Right ventricle myocardium inferior (tissue), 1 donor: ENCODE data around the gene NDOR1. TPM values are rescaled to one million over a fixed set of nuclear protein-coding genes. Genes with fewer than 3 reads are reported as not detected.

Experiments
- ATAC-seq: fragments of 200-7000 bp; cut with Tn5 transposase; one replicate; pipeline ENCODE4 v1.9.1; 2020; ENCODE audit warnings: mild to moderate bottlenecking, moderate library complexity
- DNase-seq: peaks from one replicate; pipeline ENCODE4 v3.0.0; 2021; ENCODE audit errors: missing footprints
- intact Hi-C: fragments of 100-400 bp; cut with DNase I; formaldehyde crosslinking; loops from one replicate; pipeline ENCODE4 v1.11.0; 2022
- total RNA-seq: library from RNA; stranded (reverse); fragmentation: NEBNext Ultra II Directional; extraction: Animal tissue kit (Norgen Biotek cat#: 25700); gene quantifications from one replicate; pipeline ENCODE4 v1.2.1, GENCODE V29; 2021
- donor health status: DM: no; HTN: yes; CAD: no; lungs with severe emphysema.

The NDOR1 gene
- total RNA-seq, 1 donor from 2014 or later, result 5.9 TPM

DNA sequence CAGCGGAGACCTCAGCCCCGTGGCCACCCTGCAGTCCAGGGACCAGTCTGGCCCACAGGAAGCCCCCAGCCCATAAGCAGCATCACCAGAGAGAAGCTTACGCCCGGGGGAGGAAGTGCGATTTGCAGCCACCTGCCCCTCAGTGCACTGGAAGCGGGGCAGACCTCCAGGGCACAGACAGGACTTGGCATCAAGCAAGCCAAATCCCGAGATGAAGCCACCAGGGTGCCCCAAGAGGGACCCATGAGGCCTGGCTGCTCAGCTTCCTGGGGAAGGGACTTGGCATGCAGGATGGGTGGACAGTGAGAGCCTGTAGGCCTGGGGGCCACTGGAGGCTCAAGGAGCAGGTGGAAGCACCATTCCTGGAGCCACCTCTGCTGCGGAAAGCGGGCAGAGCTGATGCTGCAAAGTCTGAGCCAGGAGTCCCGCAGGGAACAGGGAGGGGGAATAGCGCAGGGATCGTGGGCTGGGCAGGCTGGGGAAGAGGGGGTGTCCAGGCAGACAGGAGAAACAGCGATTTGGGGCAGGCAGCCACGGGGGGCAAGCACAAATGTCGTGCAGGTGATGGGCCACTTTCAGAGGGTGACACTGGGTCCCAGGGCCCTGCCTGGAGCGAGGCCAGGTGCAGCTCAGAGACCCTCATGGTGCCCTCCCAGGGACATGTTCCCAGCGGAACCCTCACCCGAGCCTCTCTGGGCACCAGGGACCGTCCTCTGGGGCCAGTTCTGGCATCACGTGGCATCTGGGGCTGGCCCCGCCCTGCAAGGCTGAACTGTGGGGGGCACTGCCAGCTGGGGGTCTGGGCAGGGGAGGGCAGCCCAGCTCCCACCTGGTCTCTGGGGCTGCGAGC, 38.9 kb upstream of the NDOR1 start:
- ATAC-seq (no peak), DNase-seq (no peak)
- intact Hi-C loops, result no loop called here

DNA sequence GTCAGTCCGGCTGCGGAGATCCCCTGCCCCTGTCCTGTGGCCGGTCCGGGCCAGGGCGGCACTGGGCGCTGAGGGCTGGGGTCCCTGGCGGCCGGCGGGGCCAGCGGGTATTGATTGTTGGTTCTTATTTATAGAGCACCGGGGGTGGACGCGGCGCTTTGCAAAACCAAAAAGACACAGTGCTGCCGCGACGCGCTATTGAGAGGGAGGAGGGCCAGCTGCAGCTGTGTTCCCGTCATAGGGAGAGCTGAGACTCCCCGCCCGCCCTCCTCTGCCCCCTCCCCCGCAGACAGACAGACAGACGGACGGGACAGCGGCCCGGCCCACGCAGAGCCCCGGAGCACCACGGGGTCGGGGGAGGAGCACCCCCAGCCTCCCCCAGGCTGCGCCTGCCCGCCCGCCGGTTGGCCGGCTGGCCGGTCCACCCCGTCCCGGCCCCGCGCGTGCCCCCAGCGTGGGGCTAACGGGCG, 38.2 kb upstream of the NDOR1 start:
- no peak for DNase-seq
- no peak for ATAC-seq
- intact Hi-C loops, result no loop called here

DNA sequence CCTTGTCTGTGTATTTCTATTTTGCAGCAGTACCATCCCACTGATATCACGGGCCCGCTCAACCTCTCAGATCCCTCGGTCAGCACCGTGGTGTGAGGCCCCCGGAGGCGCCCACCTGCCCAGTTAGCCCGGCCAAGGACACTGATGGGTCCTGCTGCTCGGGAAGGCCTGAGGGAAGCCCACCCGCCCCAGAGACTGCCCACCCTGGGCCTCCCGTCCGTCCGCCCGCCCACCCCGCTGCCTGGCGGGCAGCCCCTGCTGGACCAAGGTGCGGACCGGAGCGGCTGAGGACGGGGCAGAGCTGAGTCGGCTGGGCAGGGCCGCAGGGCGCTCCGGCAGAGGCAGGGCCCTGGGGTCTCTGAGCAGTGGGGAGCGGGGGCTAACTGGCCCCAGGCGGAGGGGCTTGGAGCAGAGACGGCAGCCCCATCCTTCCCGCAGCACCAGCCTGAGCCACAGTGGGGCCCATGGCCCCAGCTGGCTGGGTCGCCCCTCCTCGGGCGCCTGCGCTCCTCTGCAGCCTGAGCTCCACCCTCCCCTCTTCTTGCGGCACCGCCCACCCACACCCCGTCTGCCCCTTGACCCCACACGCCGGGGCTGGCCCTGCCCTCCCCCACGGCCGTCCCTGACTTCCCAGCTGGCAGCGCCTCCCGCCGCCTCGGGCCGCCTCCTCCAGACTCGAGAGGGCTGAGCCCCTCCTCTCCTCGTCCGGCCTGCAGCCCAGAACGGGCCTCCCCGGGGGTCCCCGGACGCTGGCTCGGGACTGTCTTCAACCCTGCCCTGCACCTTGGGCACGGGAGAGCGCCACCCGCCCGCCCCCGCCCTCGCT, 37.5 kb upstream of the NDOR1 start:
- DNase-seq, result no peak
- ATAC-seq, result no peak
- intact Hi-C loops, result no loop called here

DNA sequence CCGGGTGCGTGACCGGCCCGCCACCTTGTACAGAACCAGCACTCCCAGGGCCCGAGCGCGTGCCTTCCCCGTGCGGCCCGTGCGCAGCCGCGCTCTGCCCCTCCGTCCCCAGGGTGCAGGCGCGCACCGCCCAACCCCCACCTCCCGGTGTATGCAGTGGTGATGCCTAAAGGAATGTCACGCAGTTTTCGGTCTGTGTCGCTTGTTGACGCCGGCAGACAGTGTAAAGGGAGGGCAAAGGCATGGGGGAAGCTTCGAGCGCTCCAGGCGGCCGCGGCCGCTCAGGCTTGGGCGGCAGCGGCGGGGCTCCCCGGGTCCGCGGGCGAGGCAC, 37.0 kb upstream of the NDOR1 start:
- intact Hi-C loops, result no loop called here
- ATAC-seq (no peak), DNase-seq (no peak)

DNA sequence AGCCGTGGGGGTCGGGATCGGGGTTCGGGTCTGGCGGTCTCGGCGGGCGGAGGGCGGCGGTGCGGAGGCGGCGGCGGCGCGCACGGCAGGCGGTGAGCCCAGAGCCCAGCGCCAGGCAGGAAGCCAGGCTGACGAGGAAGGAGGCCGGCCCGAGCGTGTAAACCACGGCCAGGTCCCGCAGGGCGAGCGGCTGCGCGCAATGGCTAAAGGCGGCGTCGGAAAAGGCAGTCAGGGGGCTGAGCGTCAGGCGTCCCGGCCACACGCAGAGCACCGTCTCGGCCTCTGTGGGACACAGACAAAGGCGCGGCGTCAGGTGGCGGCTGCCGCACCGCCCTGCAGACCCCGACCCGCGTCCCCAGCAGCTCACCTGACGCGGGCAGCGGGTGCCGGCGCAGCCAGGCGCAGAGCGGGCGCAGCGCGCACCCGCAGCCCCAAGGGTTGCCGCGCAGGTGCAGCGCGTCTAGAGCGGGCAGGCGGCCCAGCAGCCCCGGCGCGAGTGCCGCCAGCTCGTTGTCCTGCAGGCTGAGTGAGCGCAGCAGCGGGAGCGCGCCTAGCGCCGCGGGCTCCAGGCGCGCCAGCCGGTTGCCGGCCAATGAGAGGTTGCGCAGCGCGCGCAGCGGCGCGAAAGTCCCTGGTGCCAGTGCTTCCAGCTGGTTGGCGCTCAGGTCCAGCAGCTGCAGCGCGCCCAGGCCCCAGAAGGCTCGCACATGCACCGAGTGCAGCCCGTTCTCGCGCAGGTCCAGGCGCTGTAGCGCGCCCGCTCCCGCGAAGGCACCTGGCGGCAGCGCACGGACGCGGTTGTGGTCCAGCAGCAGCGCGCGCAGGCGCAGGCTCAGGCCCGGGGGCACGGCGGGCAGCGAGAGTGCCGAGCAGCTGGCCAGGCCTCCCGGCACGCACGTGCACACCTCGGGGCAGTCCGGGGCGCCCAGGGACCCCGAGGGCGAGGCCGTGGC, 36.3 kb upstream of the NDOR1 start:
- DNase-seq (no peak), ATAC-seq (no peak)
- intact Hi-C loops, result no loop called here

DNA sequence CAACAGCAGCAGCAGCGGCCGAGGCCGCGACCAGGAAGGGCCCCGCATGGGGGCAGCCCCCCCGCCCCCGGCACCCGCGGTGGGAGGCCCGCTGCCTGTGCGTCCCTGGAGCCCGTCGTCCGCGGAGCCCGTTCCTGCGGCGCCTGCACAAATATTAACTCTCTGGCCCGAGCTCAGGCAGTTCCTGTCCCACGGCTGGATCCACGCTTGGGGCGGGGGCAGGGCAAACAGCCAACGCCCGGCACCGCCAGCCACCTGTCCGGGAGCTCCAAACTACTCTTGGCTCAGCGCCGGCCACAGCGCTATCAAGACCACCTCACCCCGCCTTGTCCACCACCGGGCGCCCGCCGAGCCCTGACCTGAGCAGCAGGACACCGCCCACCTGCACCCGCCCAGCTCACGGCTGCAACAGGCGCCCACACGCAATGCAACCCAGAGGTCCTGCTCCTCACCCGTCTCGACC, 35.6 kb upstream of the NDOR1 start, which contains the start of gene LRRC26:
Gene LRRC26, minus strand, starts transcription at position 156 of the 463 bp plus-strand sequence. Its CDS starts 108 bp downstream, at position 48.
- ATAC-seq, result no peak
- intact Hi-C loops, result no loop called here

DNA sequence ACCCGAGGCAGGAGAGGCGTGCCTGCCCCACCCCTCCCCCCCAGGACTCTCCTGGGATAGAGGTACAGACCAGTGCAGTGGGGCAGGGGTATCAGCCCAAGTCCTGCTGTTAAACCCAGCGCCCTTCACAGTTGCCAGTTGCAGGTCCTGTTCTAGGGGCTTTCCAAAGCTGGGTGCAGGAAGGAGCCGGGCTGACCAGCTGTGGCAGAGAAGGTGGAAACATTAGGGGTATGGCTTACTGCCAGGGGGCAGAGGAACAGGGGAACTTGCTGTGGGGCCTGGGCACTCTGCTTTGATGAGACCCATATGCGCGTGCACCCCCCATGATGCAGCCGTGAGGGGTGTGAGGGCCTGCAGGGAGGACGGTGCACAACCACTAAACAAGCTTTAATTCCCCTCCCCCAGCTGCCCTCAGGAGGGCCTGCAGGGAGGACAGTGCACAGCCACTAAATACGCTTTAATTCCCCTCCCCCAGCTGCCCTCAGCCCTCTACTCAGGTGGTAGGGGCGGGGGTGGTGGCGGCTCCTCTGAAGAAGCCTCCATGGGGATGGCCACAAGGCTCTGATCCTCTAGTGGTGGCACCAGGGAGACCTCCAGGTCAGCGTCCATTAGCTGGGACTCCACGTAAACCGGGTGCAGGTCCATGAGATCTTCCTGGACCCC, 34.9 kb upstream of the NDOR1 start:
- intact Hi-C loops, result no loop called here

More for the DNA sequence above, 35.6 kb upstream of the NDOR1 start, which contains the start of gene LRRC26:
- DNase-seq, result no peak

DNA sequence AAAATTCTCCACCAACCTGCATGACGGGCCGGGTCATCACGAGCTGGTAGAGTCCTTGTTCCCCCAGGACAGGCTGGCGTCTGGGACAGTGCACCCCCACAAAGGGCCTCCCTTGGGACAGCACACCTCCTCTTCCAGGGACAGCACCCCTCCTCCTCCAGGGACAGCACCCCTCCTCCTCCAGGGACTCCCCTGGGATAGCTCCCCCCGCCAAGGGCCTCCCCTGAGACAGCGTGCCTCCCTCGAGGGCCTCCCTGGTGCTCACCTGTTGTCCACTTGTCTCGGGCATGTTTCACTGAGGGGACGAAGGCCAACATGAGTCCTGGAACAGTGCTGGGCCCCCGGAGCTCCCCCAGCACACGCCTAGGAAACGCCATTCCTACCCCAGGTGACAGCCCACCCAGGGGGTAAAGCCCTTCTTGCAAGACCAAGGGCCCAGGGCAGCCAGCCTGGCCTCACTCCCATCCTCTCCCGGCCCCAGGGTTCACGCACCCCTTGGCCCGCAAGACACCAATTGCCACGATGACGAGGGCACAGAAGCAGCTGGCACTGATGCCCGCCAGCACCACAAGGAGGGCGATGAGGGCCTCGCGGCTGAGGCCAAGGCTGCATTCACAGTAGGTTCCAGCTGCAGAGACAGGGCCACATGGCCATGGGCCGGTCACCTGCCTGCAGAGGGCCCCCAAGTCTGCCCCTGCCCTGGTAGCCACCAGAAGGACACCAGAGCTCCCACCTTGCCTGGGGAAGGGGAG, 34.2 kb upstream of the NDOR1 start:
- ATAC-seq, result no peak
- intact Hi-C loops, result no loop called here
- no peak for DNase-seq

More for the DNA sequence above, 34.9 kb upstream of the NDOR1 start:
- no peak for DNase-seq
- ATAC-seq, result no peak

DNA sequence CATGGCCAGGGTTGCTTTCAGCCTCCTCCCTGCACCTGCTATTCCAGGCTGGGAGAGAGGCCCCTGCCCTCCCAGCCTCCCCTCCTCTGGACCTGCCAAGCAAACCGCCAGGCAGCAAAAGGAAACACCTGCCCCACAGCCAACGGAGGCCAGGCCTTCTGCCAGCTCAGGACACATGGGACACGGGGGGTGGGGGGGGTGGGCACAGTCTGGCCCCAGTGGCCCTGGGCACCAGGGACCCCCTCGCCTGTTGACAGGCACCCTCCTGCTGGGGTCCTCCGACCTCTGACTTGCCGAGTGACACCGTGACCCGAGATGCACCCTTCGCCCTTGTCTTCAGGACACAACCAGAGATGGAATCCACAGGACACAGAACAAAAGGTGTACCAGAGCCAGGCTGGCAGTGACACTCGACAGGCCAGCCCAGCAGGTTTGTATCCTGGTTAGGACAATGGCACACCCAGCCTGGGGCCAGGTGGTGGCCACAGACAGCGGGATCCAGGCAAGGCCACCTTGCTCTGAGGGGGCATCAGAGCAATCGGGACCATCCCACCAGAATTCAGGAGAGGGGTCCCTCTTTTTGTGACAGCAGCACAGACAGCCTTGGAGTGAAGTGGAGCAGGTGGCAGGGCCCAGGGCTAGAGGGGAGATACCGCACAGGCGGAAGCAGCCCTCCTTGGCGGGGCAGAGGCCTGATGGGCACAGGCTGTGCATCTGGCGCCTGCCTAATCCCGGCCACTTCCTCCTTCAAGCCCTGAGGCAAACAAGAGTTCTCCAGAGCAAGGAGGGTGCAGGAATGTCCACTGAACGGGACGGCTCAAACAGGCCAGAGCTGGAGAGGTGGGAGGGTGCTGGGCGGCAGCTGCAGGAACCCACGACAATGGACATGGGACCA, 32.4 kb upstream of the NDOR1 start:
- DNase-seq (no peak), ATAC-seq (no peak)
- intact Hi-C loops, result no loop called here

DNA sequence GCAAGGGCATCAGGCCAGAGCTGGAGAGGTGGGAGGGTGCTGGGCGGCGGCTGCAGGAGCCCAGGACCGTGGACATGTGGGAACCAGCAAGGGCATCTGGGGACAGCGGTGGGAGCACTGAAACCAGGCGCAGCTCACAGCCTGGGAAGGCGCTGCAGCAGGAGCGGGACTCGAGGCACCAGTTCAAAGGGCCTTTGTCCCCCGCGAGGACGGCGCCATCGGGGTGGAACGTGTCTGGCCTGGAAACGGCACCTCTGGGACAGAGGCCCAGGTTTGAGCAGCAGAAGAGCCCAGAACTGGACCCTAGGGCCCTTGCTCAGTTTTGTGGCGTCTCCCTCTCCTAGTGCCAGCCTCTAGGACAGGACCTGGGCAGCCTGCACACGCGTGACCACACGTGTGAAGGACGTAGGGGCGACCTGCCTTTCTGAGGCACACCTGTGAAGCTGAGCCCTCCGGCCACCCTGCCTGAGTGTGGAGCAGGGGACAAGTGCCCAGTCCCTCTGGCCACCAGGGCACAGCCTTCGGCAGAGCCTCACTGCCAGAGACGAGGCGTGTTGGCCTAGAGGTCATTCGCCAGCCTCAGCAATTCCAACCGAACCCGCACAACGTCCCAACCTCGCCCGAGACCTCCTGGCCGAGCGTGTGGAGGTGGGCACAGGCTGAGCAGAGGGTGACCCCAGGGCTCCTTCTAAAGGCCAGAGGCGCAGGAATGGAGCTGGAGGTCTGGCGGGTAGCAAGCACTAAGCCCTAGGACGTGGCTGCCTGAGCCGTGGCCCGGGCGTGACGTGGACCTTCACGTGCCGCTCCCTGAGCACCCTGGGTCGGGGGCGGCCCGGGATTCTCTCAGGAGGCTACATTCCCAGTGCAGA, 31.5 kb upstream of the NDOR1 start:
- ATAC-seq (no peak), DNase-seq (no peak)

DNA sequence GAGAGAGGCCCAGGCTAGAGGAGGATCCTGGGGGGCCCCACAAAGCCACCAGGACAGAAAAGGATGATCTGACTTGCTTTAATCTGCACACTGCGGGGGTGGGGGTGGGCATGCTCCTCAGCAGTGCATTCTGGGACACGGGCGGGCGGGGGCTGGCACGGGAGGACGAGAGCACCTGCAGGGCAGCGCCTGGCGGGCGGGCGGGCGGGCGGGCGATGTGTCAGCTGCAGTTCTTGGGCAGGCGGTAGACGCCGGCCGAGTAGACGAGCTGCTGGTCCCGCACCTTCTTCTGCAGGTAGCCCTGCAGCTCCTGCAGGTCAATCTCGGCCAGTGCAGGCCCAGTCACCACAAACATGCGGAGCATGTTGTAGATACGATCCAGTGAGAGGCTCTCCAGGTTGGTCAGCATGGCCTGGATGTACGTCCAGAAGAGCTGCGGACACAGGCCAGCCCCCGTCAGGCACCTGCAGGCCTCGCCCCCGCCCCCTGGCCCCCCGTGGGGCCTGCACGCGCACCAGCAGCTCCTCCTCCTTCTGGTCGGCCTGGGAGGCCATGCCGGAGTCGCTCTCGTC, 30.7 kb upstream of the NDOR1 start:
- no peak for DNase-seq

More for the DNA sequence above, 31.5 kb upstream of the NDOR1 start:
- intact Hi-C loops, result no loop called here

DNA sequence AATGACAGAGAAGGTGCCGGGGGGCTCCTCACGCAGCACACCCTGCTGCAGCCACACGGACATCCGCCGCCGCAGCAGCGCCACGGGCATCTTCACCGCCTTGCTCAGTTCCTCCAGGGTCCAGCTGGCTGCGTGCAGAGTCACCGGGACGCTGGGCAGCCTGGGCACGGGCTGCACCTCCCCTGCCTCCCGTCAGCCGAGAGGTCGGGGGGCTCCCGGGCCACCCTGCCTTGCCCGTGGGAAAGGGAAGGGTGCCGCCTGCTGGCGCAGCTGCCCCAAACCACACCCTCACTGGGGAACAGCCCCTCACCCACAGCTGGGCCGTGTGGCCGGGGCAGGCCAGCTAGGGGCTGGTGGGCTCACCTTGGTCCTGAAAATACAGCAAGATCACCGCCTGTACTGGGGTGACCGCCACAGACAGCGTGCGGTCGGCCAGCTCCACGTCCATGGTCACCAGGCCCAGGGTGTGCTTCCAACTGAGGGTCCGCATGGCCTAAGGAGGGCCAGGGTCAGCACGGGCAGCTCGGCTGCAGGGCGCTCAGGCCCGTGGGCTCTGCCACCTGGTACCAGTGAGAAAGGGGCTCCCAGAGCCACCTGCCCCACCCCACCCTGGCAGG, 30.0 kb upstream of the NDOR1 start:
- intact Hi-C loops, result no loop called here
- DNase-seq (no peak), ATAC-seq (peak; percentile 15)

More for the DNA sequence above, 30.7 kb upstream of the NDOR1 start:
- intact Hi-C loops, result no loop called here
- ATAC-seq, result no peak

DNA sequence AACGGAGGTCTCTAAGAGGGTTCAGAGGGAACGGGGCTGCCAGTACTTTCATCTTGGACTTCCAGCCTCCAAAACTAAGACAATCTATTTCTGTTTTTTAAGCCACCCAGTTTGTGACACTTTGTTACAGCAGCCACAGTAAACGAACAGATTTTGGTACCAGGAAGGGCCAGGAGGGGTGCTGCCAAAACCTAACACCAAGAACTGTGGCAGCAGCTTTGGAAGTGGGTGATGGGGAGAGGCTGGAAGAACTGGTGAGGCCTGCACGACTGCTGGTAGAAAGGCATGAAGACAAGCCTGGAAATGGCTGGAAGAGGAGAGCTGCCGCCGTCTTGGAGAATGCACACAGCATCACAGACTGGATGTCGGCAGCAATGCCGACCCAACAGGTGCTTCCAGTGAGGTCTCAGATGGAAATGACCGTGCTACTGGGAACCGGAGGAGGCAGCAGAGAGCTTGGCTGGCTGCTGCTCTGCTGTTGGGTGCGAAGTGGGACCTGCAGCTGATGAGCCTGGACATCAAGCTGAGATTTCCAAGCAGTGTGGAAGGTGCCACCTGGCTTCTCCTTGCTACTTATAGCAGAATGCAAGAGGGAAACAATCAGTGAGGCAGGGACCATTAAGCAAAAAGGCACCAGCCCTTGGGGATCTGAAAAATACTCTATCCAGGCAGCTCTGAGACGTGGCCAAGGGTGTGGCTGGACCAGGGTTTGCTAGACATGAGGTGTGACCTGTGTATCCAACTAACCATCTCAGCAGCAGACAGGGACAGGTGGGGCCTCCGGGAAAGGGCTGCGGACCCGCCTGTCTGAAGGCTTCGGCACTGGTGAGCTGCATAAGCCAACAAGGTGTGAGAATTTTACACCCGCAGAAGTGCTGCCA, 29.0 kb upstream of the NDOR1 start:
- DNase-seq, result no peak
- peak; percentile 11 for ATAC-seq
- intact Hi-C loops, result no loop called here
